ENCODE measurements around the gene CCDC9.
A peak's percentile ranks its signal among the peaks of the same experiment; 100 is the strongest.
"Not testable (repeated sequence)": the region's sequence is repeated elsewhere in the genome, so short reads cannot be mapped to it uniquely, and the experiment has no call there.

CCDC9 gene

DNA sequence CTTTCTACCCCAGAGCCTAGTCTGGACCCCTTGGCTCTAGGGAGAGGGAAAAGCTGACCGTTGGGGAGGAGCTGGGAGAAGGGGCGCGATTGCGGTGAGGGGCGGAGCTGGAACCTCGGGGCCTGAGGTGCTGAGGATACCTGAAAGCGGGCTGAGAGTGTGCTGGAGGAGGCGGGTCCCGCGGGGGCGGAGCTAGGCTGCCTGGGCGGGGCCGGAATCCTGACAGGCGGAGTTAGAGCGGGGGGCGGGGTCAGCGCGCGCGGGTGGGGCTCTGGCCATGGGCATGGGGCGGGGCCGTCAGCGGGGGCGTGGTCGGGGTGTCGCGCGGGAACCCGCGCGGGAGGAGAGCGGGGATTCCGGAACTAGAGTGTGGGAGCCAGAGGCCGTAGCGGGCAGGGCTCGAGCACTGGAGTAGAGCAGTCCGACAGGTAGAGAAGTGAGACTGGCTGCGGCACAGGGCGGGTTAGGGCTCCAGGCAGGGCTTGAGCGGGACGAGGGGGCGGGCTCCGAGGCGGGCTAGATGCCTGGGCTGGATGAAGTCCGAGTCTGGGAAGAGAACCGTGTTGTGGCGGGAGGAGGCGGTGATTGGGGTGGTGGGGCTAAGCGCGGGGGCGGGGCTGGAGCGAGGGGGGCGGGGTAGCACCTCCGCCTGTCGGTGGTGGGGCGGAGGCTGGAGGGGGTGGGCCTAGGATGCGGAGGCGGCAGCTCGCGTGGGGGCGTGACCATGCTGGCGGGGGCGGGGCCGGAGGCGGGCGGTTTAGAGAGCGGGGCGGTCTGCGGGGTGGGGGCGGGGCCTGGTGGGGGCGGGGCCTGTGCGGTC is 18.0 kb downstream of the CCDC9 start, which contains the start of gene INAFM1:
TSS of gene INAFM1 (plus strand) at position 815 of the 820 bp plus-strand sequence. CDS start 35 bp downstream, outside the sequence.
- peak; percentile 98 for DNase-seq (ENCODE audit: low spot score)
- TF ChIP-seq, protein P1, sequence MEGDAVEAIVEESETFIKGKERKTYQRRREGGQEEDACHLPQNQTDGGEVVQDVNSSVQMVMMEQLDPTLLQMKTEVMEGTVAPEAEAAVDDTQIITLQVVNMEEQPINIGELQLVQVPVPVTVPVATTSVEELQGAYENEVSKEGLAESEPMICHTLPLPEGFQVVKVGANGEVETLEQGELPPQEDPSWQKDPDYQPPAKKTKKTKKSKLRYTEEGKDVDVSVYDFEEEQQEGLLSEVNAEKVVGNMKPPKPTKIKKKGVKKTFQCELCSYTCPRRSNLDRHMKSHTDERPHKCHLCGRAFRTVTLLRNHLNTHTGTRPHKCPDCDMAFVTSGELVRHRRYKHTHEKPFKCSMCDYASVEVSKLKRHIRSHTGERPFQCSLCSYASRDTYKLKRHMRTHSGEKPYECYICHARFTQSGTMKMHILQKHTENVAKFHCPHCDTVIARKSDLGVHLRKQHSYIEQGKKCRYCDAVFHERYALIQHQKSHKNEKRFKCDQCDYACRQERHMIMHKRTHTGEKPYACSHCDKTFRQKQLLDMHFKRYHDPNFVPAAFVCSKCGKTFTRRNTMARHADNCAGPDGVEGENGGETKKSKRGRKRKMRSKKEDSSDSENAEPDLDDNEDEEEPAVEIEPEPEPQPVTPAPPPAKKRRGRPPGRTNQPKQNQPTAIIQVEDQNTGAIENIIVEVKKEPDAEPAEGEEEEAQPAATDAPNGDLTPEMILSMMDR (IDR thresholded peaks at IDR 0.05; ENCODE audit: extremely low read depth, missing control alignments) = no peak

DNA sequence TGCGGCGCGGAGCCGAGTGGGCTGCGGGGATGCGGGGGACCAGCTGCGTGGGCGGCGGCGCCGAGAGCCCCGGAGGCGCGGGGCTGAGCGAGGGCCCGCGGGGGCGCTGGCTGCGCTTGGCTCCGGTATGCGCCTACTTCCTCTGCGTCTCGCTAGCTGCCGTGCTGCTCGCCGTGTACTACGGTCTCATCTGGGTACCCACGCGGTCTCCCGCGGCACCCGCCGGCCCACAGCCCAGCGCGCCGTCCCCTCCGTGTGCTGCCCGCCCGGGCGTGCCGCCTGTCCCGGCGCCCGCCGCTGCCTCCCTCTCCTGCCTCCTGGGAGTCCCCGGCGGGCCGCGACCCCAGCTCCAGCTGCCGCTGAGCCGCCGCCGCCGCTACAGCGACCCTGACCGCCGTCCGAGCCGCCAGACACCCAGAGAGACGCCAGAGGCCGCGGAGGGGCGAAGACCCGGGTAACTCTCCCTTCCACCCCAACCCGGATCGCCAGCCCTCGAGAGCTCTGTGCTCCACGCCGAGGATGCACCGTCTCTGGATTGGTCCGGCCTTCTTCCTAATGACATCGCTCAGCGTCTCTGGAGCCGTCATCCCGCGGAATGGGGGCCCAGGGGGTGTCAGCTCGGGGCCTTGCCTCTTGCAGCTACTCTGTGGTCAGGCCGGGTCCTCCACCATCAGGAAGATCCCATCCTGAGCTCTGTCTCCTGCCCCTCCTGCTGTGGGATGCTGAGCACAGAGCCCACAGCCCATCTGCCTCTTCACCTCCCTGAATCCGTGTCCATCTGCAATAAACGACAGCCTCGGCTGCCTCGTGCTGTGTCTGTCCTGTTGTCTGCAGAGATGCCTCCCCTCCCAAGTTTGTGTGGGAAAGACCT is 18.8 kb downstream of the CCDC9 start:
- no peak for DNase-seq (ENCODE audit: low spot score)
- TF ChIP-seq, protein P1 (IDR thresholded peaks at IDR 0.05; ENCODE audit: extremely low read depth, missing control alignments) = no peak

DNA sequence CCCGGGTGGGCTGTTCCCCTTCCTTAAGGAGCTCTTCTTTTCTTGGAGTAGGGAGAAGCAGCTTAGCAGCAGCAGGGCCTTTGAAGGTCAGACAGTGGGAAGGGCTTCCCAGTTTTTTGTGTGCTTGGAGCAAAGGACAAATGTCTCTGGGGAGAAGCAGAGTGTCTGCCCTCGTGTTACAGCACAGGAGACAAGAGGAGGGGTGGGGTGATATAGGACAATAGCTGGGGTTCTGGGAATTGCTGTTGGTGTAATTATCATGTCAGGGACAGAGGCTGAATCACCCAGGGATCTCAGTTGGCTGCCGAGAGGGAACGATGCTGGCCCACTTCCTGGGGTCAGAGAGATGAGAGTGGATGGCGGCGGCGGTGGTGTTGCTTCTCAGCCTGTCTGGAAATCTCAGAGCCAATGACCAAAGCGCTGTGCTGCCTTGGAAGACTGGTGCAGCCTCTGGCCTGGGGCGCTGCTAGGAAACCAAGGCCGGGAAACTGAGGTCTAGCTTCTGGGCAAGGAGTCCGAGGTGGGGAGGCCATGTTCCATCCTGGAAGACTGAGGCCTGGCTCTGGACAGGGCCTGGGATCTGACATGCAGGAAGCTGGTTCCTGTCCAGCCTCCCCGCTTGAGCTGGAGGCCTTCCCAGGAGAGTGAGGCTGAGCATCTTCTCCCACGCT is 19.6 kb downstream of the CCDC9 start:
- TF ChIP-seq, protein P1 (IDR thresholded peaks at IDR 0.05; ENCODE audit: extremely low read depth, missing control alignments) = no peak
- no peak for DNase-seq (ENCODE audit: low spot score)

DNA sequence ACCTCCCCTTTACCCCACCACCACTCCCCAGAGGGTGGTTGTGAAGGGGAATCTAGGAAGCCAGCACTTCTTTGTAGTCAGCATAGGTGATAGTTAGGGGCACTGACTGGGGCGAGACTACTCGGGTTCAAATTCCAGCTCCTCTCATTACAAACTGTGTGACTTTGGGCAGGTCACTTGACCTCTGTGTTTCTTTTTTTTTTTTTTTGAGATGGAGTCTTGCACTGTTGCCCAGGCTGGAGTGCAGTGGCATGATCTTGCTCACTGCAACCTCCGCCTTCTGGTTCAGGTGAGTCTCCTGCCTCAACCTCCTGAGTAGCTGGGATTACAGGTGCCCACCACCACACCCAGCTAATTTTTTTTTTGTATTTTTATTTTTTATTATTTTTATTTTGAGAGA is 20.2 kb downstream of the CCDC9 start:
- not testable (repeated sequence) for DNase-seq (ENCODE audit: low spot score)

DNA sequence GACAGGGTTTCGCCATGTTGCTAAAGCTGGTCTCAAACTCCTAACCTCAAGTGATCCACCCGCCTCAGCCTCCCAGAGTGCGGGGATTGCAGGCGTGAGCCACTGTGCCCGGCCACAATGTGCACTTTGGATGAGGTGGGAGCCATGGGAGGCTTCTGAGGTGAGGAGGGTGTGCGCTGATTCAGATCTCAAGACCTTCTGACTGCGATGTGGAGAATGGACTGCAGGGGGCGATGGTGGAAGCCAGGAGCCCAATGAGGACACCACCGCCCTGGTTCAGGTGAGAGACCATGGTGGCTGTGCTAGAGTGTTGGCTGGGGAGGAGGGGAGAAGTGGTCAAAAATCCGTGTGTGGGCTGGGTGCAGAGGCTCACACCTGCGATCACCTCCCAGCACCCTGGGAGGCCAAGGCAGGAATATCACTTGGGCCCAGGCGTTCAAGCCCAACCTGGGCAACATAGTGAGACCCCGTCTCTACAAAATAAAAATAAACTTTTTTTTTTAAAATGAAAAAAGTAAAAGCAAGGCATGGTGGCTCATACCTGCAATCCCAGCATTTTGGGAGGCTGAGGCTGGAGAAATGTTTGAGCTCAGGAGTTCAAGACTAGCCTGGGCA is 24.0 kb downstream of the CCDC9 start:
- TF ChIP-seq, protein P1 (IDR thresholded peaks at IDR 0.05; ENCODE audit: extremely low read depth, missing control alignments) = peak; percentile 38
- no peak for DNase-seq (ENCODE audit: low spot score)

DNA sequence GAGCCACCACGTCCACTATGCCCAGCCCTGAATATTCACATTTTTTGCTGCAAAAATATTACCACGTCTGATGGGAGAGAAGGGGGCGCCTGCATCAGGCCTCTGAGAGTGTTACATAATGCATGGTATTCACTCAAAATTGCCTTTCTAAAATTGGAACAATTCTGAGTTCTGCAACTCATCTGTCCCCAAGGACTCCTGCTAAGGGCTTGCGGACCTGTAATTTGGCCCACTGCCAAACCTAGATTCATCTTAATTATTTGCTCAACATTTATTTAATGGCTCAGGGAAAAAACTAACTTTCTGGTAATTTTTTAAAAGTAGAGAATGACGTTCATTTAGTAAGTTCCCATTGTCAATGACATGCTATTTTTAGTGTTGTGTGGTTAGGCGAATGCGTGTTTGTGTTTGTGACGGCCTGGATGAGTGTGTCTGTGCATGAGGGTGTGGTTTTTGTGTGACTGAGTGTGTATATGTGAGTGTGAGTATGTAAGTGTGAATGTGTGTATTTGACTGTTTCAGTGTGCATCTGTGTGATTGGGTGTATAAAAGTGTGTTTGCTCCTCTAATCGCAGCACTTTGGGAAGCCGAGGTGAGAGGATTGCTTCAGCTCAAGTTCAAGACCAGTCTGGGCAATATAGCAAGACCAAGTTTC is 27.2 kb downstream of the CCDC9 start:
- TF ChIP-seq, protein P1 (IDR thresholded peaks at IDR 0.05; ENCODE audit: extremely low read depth, missing control alignments) = no peak
- no peak for DNase-seq (ENCODE audit: low spot score)

All from GM20000 (cell line).